HG03139 (cell line): Measurements from ENCODE around the gene LDAH.
A peak's percentile ranks its signal among the peaks of the same experiment; 100 is the strongest.

Experiments
- ATAC-seq: cut with Tn5 transposase; IDR thresholded peaks from one replicate; pipeline ENCODE4 v1.9.1; 2021; ENCODE audit not compliant: unreplicated experiment

LDAH gene

GRCh38 chr2:20641123-20641985 is 181.5 kb downstream of the LDAH start:
- no peak for ATAC-seq

GRCh38 chr2:20640411-20641122 is 182.3 kb downstream of the LDAH start:
- no peak for ATAC-seq

GRCh38 chr2:20638646-20639430 is 184.1 kb downstream of the LDAH start:
- ATAC-seq: no peak

GRCh38 chr2:20638014-20638413 is 184.9 kb downstream of the LDAH start:
- no peak for ATAC-seq

GRCh38 chr2:20637147-20637546 is 185.8 kb downstream of the LDAH start:
- no peak for ATAC-seq

- ATAC-seq: peak; percentile 55
Measured at GRCh38 chr2:20635675-20636584, 187.0 kb downstream of the LDAH start.

GRCh38 chr2:20635113-20635510 is 187.8 kb downstream of the LDAH start:
- ATAC-seq: no peak

GRCh38 chr2:20634507-20635112 is 188.3 kb downstream of the LDAH start:
- no peak for ATAC-seq
